HepG2 (cell line): ENCODE data around the gene SLC10A1.

Experiments
- E2F1 ChIP-seq: sonication (generic); formaldehyde crosslinking; IDR thresholded peaks from 2 replicates; pipeline ENCODE4 v1.5.0; 2020; ENCODE audit warnings: missing genetic modification reagents
- ZBTB4 ChIP-seq: sonication (generic); formaldehyde crosslinking; IDR thresholded peaks from 2 replicates; pipeline ENCODE4 v1.4.0; 2020; ENCODE audit warnings: missing genetic modification reagents, mild to moderate bottlenecking, borderline replicate concordance
- ZNF672 ChIP-seq: sonication (generic); formaldehyde crosslinking; IDR thresholded peaks from 2 replicates; pipeline ENCODE4 v1.8.1; 2022; ENCODE audit warnings: missing genetic modification reagents

- TF ChIP-seq ZNF672 (CRISPR knock-in tag) = no peak
- no peak for TF ChIP-seq E2F1
- TF ChIP-seq ZBTB4 (CRISPR knock-in tag) = no peak
Observed at GRCh38 chr14:69749956-69750355, 47.1 kb downstream of the SLC10A1 start.
